PC-9 (cell line): ENCODE measurements around the gene HMBS. TPM values are rescaled to one million over a fixed set of nuclear protein-coding genes. Genes with fewer than 3 reads are reported as not detected.

Experiments used
- BruUV-seq: library from RNA; stranded (reverse); fragments of 400-500 nt; replicated peaks from 2 replicates; lab custom pipeline; 2021; lab: Mats Ljungman, UMichigan
- CTCF ChIA-PET: fragments of 300-600 bp; sonication (Branson Sonifier 250); formaldehyde crosslinking; loops from one replicate; lab custom pipeline; 2022; ENCODE audit warnings: antibody characterized with exemption; lab: Charles Lee
- POLR2A ChIA-PET: fragments of 300-600 bp; sonication (Branson Sonifier 250); formaldehyde crosslinking; loops from one replicate; lab custom pipeline; 2022; ENCODE audit warnings: antibody characterized with exemption; ENCODE audit not compliant: unreplicated experiment; lab: Charles Lee
- DNase-seq, 2 experiments: peaks; one replicate each; pipeline versions ENCODE4 v3.0.0 to v3.0.0-alpha.2; 2015 to 2022; ENCODE audit warnings: mixed read lengths in 1 of 2
- H2AFZ ChIP-seq: fragments of 200-600 bp; sonication (generic); 2 replicates; pipeline ENCODE4 v1.8.1; 2017; ENCODE audit warnings: antibody characterized with exemption
- H3F3A ChIP-seq: fragments of 200-600 bp; sonication (generic); 2 replicates; pipeline ENCODE4 v1.8.1; 2017; ENCODE audit warnings: antibody characterized with exemption, mild to moderate bottlenecking, low read depth; ENCODE audit not compliant: insufficient read depth
- H3K27ac ChIP-seq: fragments of 200-600 bp; sonication (generic); 2 replicates; pipeline ENCODE4 v1.6.1; 2016; ENCODE audit warnings: mixed run types
- H3K27me3 ChIP-seq: fragments of 200-600 bp; sonication (generic); 2 replicates; pipeline ENCODE4 v1.6.1; 2016; ENCODE audit warnings: low read depth, mixed run types; ENCODE audit not compliant: insufficient read depth
- H3K36me3 ChIP-seq: fragments of 200-600 bp; sonication (generic); 2 replicates; pipeline ENCODE4 v1.6.1; 2016; ENCODE audit warnings: low read depth, mixed run types
- H3K4me1 ChIP-seq: fragments of 200-600 bp; sonication (generic); replicated peaks from 2 replicates; pipeline ENCODE4 v1.6.1; 2016; ENCODE audit warnings: mixed run types; ENCODE audit not compliant: insufficient read depth
- H3K4me2 ChIP-seq: fragments of 200-600 bp; sonication (generic); 2 replicates; pipeline ENCODE4 v1.6.1; 2017; ENCODE audit warnings: mixed run types
- H3K4me3 ChIP-seq: fragments of 200-600 bp; sonication (generic); 2 replicates; pipeline ENCODE4 v1.6.1; 2016; ENCODE audit warnings: mixed run types
- H3K79me2 ChIP-seq: fragments of 200-600 bp; sonication (generic); 2 replicates; pipeline ENCODE4 v1.6.1; 2017; ENCODE audit warnings: low read depth, mixed run types
- H3K9me2 ChIP-seq: fragments of 200-600 bp; sonication (generic); 2 replicates; pipeline ENCODE4 v1.8.1; 2017; ENCODE audit warnings: mild to moderate bottlenecking; ENCODE audit not compliant: insufficient read depth
- H3K9me3 ChIP-seq: fragments of 200-600 bp; sonication (generic); 2 replicates; pipeline ENCODE4 v1.8.1; 2016; ENCODE audit warnings: low read depth; ENCODE audit not compliant: insufficient read depth
- H4K20me1 ChIP-seq: fragments of 200-600 bp; sonication (generic); 2 replicates; pipeline ENCODE4 v1.8.1; 2017; ENCODE audit not compliant: insufficient read depth
- CTCF ChIP-seq: fragments of 200-600 bp; sonication (generic); conservative IDR thresholded peaks from 2 replicates; pipeline ENCODE4 v1.6.1; 2017; ENCODE audit warnings: mixed run types, antibody characterized with exemption, mild to moderate bottlenecking, moderate library complexity
- EZH2 ChIP-seq: fragments of 200-600 bp; sonication (generic); IDR thresholded peaks from 2 replicates; pipeline ENCODE4 v1.8.0; 2017; ENCODE audit warnings: antibody characterized with exemption, low read depth
- intact Hi-C: fragments of 100-400 bp; cut with micrococcal nuclease; formaldehyde crosslinking; loops from one replicate; pipeline ENCODE4 v1.10.0; 2022; ENCODE audit not compliant: unreplicated experiment
- total RNA-seq: library from RNA; stranded (reverse); gene quantifications from 2 replicates; pipeline ENCODE4 v1.2.3, GENCODE V29; 2021

Gene HMBS
- total RNA-seq, 1 experiment from 2014 or later, result 49.3 TPM

GRCh38 chr11:119113716-119114115, 29.0 kb downstream of the HMBS start:
- Histone ChIP-seq H3K27me3 (no peaks in the 10 kb centered on the region), H3K36me3 (peaks cover 9% of the 10 kb centered on the region; the same call in 1 of the 2 replicates), H3K79me2 (peaks cover 15% of the 10 kb centered on the region), H3K4me3 (no peak overlapping the region), H3F3A (peaks cover 8% of the 10 kb centered on the region), H3K4me2 (no peak overlapping the region), H3K4me1 (peaks cover 8% of the 10 kb centered on the region), H3K27ac (no peak overlapping the region), H4K20me1 (no peaks in the 10 kb centered on the region), H2AFZ (no peak overlapping the region), H3K9me2 (no peaks in the 10 kb centered on the region), H3K9me3 (no peaks in the 10 kb centered on the region)
- no peak for DNase-seq
- TF ChIP-seq CTCF (no peak), EZH2 (no peak)
- intact Hi-C loops, result no loop called here
- no TSS peak for BruUV-seq
- ChIA-PET POLR2A (no interaction called here), CTCF (no interaction called here)

GRCh38 chr11:119114351-119114750, 29.7 kb downstream of the HMBS start:
- Histone ChIP-seq H3K36me3 (peaks cover 9% of the 10 kb centered on the region; the same call in 1 of the 2 replicates), H3K79me2 (peaks cover 8% of the 10 kb centered on the region), H3K4me1 (peaks cover 2% of the 10 kb centered on the region), H3K4me2 (no peak overlapping the region), H3K9me2 (no peaks in the 10 kb centered on the region), H4K20me1 (no peaks in the 10 kb centered on the region), H3K9me3 (no peaks in the 10 kb centered on the region), H3K4me3 (no peak overlapping the region), H3K27me3 (no peaks in the 10 kb centered on the region), H3K27ac (no peak overlapping the region), H2AFZ (no peak overlapping the region), H3F3A (peaks cover 13% of the 10 kb centered on the region; the same call in 1 of the 2 replicates)
- no peak for TF ChIP-seq CTCF
- no peak for TF ChIP-seq EZH2
- CTCF ChIA-PET, result no interaction called here
- DNase-seq, result no peak
- no TSS peak for BruUV-seq
- POLR2A ChIA-PET, result no interaction called here
- intact Hi-C loops, result no loop called here

- no TSS peak for BruUV-seq
- intact Hi-C loops, result no loop called here
- peaks cover 9% of the 10 kb centered on the region for H3K4me1 ChIP-seq
- H2AFZ ChIP-seq, result no peak overlapping the region
- POLR2A ChIA-PET, result no interaction called here
- peaks cover 9% of the 10 kb centered on the region; the same call in 1 of the 2 replicates for H3K36me3 ChIP-seq
- no peak for DNase-seq
- CTCF ChIA-PET, result no interaction called here
- H3K79me2 ChIP-seq, result no peaks in the 10 kb centered on the region
- no peak overlapping the region for H3K27ac ChIP-seq
- no peak for TF ChIP-seq CTCF
- TF ChIP-seq EZH2, result no peak
- H4K20me1 ChIP-seq, result no peaks in the 10 kb centered on the region
- H3K9me2 ChIP-seq, result no peaks in the 10 kb centered on the region
- peaks cover 14% of the 10 kb centered on the region; the same call in 1 of the 2 replicates for H3F3A ChIP-seq
- H3K4me2 ChIP-seq, result no peak overlapping the region
- no peaks in the 10 kb centered on the region for H3K27me3 ChIP-seq
- H3K4me3 ChIP-seq, result no peak overlapping the region
- H3K9me3 ChIP-seq, result no peaks in the 10 kb centered on the region
Observed at GRCh38 chr11:119115484-119116234, 31.0 kb downstream of the HMBS start.
